GM12878 (cell line): ENCODE results near the gene STK40. TPM values are rescaled to one million over a fixed set of nuclear protein-coding genes. Genes with fewer than 3 reads are reported as not detected.

Experiments used
- ATAC-seq: fragments of 200-7000 bp; cut with Tn5 transposase; 3 replicates; pipeline ENCODE4 v1.9.1; 2020; ENCODE audit warnings: mild to moderate bottlenecking, moderate library complexity
- BruUV-seq: library from RNA; stranded (reverse); fragments of 400-500 nt; replicated peaks from 2 replicates; lab custom pipeline; 2021; lab: Mats Ljungman, UMichigan
- CTCF ChIA-PET: fragments of 300-600 bp; sonication (Branson Sonifier 250); formaldehyde crosslinking; extraction: SDS; loops from one replicate; lab custom pipeline; 2021; ENCODE audit warnings: inconsistent platforms; lab: Yijun Ruan, JAX
- POLR2A ChIA-PET: fragments of 350-600 bp; formaldehyde crosslinking; extraction: SDS; loops from one replicate; lab custom pipeline; 2021; ENCODE audit warnings: inconsistent platforms; lab: Charles Lee
- RAD21 ChIA-PET: fragments of 300-600 bp; sonication (Branson Sonifier 250); formaldehyde crosslinking; loops from one replicate; lab custom pipeline; 2023; ENCODE audit warnings: antibody characterized with exemption; ENCODE audit not compliant: unreplicated experiment; lab: Charles Lee
- SMC1A ChIA-PET: fragments of 300-600 bp; sonication (Branson Sonifier 250); formaldehyde crosslinking; loops from one replicate; lab custom pipeline; 2023; ENCODE audit not compliant: unreplicated experiment, uncharacterized antibody; lab: Charles Lee
- DNase-seq: peaks from one replicate; pipeline ENCODE4 v3.0.0-alpha.2; 2011; ENCODE audit warnings: low read depth, low spot score
- FAIRE-seq: peaks from 3 replicates; lab custom pipeline; 2011; peaks lifted over from hg19 to GRCh38; lab: Jason Lieb, UNC
- H2AFZ ChIP-seq: 2 replicates; pipeline ENCODE4 v1.6.0; 2011; ENCODE audit warnings: low read depth, low read length, control low read depth; ENCODE audit not compliant: control insufficient read depth
- H3K27ac ChIP-seq: 2 replicates; pipeline ENCODE4 v1.5.1; 2011; ENCODE audit warnings: control low read depth; ENCODE audit not compliant: control insufficient read depth, insufficient read depth
- H3K27me3 ChIP-seq, 2 experiments: replicated peaks in 1 of 2; 2 replicates each; pipeline versions ENCODE4 v1.6.0 to v1.6.1; 2011; ENCODE audit warnings: low read length in 1 of 2; ENCODE audit not compliant: control insufficient read depth in 2 of 2, insufficient read depth in 2 of 2
- H3K36me3 ChIP-seq, 2 experiments: 2 replicates each; pipeline ENCODE4 v1.5.1; 2011; ENCODE audit warnings: low read length in 1 of 2; ENCODE audit not compliant: control insufficient read depth in 2 of 2, insufficient read depth in 2 of 2
- H3K4me1 ChIP-seq: 2 replicates; pipeline ENCODE4 v1.6.1; 2011; ENCODE audit warnings: mild to moderate bottlenecking, low read length, moderate library complexity, mixed read lengths; ENCODE audit not compliant: control insufficient read depth, insufficient read depth
- H3K4me2 ChIP-seq: 2 replicates; pipeline ENCODE4 v1.6.0; 2011; ENCODE audit warnings: control low read depth; ENCODE audit not compliant: control insufficient read depth, insufficient read depth
- H3K4me3 ChIP-seq: fragments of 200-600 bp; sonication (generic); 2 replicates; pipeline ENCODE4 v1.5.1; 2016
- H3K79me2 ChIP-seq: 2 replicates; pipeline ENCODE4 v1.6.0; 2011; ENCODE audit warnings: low read length; ENCODE audit not compliant: control insufficient read depth, insufficient read depth
- H3K9ac ChIP-seq: 2 replicates; pipeline ENCODE4 v1.8.0; 2011; ENCODE audit warnings: low read length, control low read depth, mixed read lengths; ENCODE audit not compliant: control insufficient read depth, insufficient read depth
- H3K9me3 ChIP-seq: replicated peaks from 3 replicates; pipeline ENCODE4 v1.5.1; 2011; ENCODE audit warnings: mild to moderate bottlenecking, low read length; ENCODE audit not compliant: control insufficient read depth, insufficient read depth
- H4K20me1 ChIP-seq: 2 replicates; pipeline ENCODE4 v1.6.0; 2011; ENCODE audit not compliant: control insufficient read depth, insufficient read depth
- CHD1 ChIP-seq: IDR thresholded peaks from 2 replicates; pipeline ENCODE4 v1.6.1; 2012; ENCODE audit warnings: low read depth, low read length, improper control_type of control experiment
- CTCF ChIP-seq, 3 experiments: IDR thresholded peaks in 2 of 3; conservative IDR thresholded peaks in 1 of 3; 2 replicates each; pipeline ENCODE4 v1.5.1; 2011; ENCODE audit warnings: low read depth in 3 of 3, low read length in 3 of 3, mild to moderate bottlenecking in 3 of 3, control low read depth in 2 of 3, moderate library complexity in 2 of 3, inconsistent platforms in 1 of 3, mixed read lengths in 1 of 3; ENCODE audit not compliant: control insufficient read depth in 2 of 3, insufficient read depth in 1 of 3; ENCODE audit errors: extremely low read depth in 1 of 3
- E2F8 ChIP-seq: fragments of 450-650 bp; IDR thresholded peaks from 2 replicates; pipeline ENCODE4 v1.6.1; 2018; ENCODE audit warnings: mild to moderate bottlenecking, low read depth, moderate library complexity; ENCODE audit not compliant: partially characterized antibody
- MEF2A ChIP-seq: IDR thresholded peaks from 2 replicates; pipeline ENCODE4 v1.6.1; 2011; ENCODE audit warnings: low read depth, mild to moderate bottlenecking, low read length, moderate library complexity; ENCODE audit not compliant: insufficient read depth
- NFIC ChIP-seq: IDR thresholded peaks from 2 replicates; pipeline ENCODE4 v1.6.1; 2012; ENCODE audit warnings: low read depth, mild to moderate bottlenecking, inconsistent platforms, low read length, moderate library complexity
- NFYA ChIP-seq: IDR thresholded peaks from 2 replicates; pipeline ENCODE4 v1.6.1; 2011; ENCODE audit warnings: low read depth, mild to moderate bottlenecking, low read length, improper control_type of control experiment, borderline replicate concordance
- NRF1 ChIP-seq: conservative IDR thresholded peaks from 2 replicates; pipeline ENCODE4 v1.6.1; 2011; ENCODE audit warnings: mild to moderate bottlenecking, low read depth, low read length, improper control_type of control experiment
- RBBP5 ChIP-seq: fragments of 200-600 bp; sonication (generic); conservative IDR thresholded peaks from 2 replicates; pipeline ENCODE4 v1.6.1; 2016
- SMAD5 ChIP-seq: IDR thresholded peaks from 2 replicates; pipeline ENCODE4 v1.6.1; 2016; ENCODE audit warnings: antibody characterized with exemption, low read depth
- SUZ12 ChIP-seq: fragments of 200-600 bp; sonication (generic); IDR thresholded peaks from one replicate; pipeline ENCODE4 v1.6.1; 2018; ENCODE audit warnings: antibody characterized with exemption, mild to moderate bottlenecking; ENCODE audit not compliant: unreplicated experiment
- ZBTB4 ChIP-seq: fragments of 450-650 bp; formaldehyde crosslinking; IDR thresholded peaks from 2 replicates; pipeline ENCODE4 v1.4.0; 2022; ENCODE audit warnings: mild to moderate bottlenecking, moderate library complexity
- ZNF687 ChIP-seq: fragments of 450-650 bp; IDR thresholded peaks from 2 replicates; pipeline ENCODE4 v1.6.1; 2017; ENCODE audit warnings: mild to moderate bottlenecking, moderate library complexity
- WGBS: methylation state at CpG from one replicate; pipeline ENCODE4 v1.1.6; 2016; ENCODE audit warnings: low lambda C conversion rate; ENCODE audit not compliant: insufficient replicate concordance, insufficient coverage; ENCODE audit errors: missing lambda C conversion rate; 5-methylcytosine and 5-hydroxymethylcytosine counted together
- in situ Hi-C: fragments of 300-500 bp; cut with MboI; formaldehyde crosslinking; loops from 9 replicates; pipeline ENCODE4 v1.14.3; 2018; ENCODE audit warnings: mixed read lengths
- intact Hi-C: fragments of 100-400 bp; cut with micrococcal nuclease; formaldehyde crosslinking; loops from one replicate; pipeline ENCODE4 v1.14.2; 2022; ENCODE audit not compliant: unreplicated experiment
- polyA plus RNA-seq, 11 experiments: library from polyadenylated mRNA; depleted of rRNA in 4 of 11; unstranded in 6 of 11; stranded (reverse) in 5 of 11; fragments of >200 nt; fragmentation: Nextera tagmentation in 4 of 11; fragmentation: Illumina TruSeq in 1 of 11; extraction: Ambion mirVana in 4 of 11; extraction: Trizol in 1 of 11; gene quantifications; 1 replicate in 1 of 11; 2 replicates in 10 of 11; pipeline versions ENCODE4 v1.2.1 to v1.2.3, GENCODE V29; 2011 to 2016; ENCODE audit warnings: inconsistent platforms in 2 of 11, missing spikeins in 2 of 11, low read depth in 1 of 11
- total RNA-seq, 4 experiments: library from RNA; depleted of rRNA in 3 of 4; stranded (reverse); fragments of >200 nt in 3 of 4; fragmentation: Illumina TruSeq in 1 of 4; extraction: Trizol in 1 of 4; gene quantifications; 2 replicates each; pipeline versions ENCODE4 v1.2.1 to v1.2.3, GENCODE V29; 2013 to 2021

The STK40 gene
- total and polyA plus RNA-seq, 10 of the 15 experiments (the other 5 are each of a cell fraction or from before 2014, with no cell fraction given) = 0.27 to 51.0 (median 29.5) TPM

- Histone ChIP-seq H3K27ac (no peak overlapping the region), H3K27me3 (no peaks in the 10 kb centered on the region), H3K4me3 (no peak overlapping the region), H3K4me2 (no peak overlapping the region), H3K9me3 (no peaks in the 10 kb centered on the region), H3K4me1 (peaks cover 16% of the 10 kb centered on the region), H3K36me3 (peaks cover 9 to 22% of the 10 kb centered on the region in 2 experiments), H3K79me2 (no peaks in the 10 kb centered on the region; the same call in none of the 2 replicates), H3K9ac (no peak overlapping the region), H2AFZ (no peak overlapping the region), H4K20me1 (no peaks in the 10 kb centered on the region)
- DNase-seq = no peak
- SMC1A ChIA-PET = interaction anchor here (0.5 to 1.3 kb wide), 2 partner anchors 12 to 313 kb away, joined by 3 to 4 read pairs; no protein-coding TSS in a partner anchor
- intact Hi-C loops (no loop called here), in situ Hi-C loops (no loop called here)
- no peak for ATAC-seq
- RAD21 ChIA-PET = no interaction called here
- 99% methylated on average over 4 of the region's 4 CpGs for WGBS
- CTCF ChIA-PET = no interaction called here
- FAIRE-seq = no peak
- BruUV-seq = no TSS peak
- POLR2A ChIA-PET = interaction anchor here (0.6 to 0.7 kb wide), 2 partner anchors 10 to 110 kb away, joined by 4 to 5 read pairs; no protein-coding TSS in a partner anchor
- TF ChIP-seq NRF1 = no peak
- TF ChIP-seq CHD1 = no peak
- no peak for TF ChIP-seq MEF2A
- TF ChIP-seq RBBP5 = no peak
- TF ChIP-seq CTCF (IDR thresholded peaks at IDR 0.05 in 2 of 3, conservative IDR thresholded peaks at IDR 0.05 in 1 of 3; ENCODE audit: control insufficient read depth in 2 of 3, extremely low read depth in 1 of 3, insufficient read depth in 1 of 3, low read depth in 3 of 3, low read length in 3 of 3) = no peak
- TF ChIP-seq ZNF687 = no peak
- TF ChIP-seq E2F8 = no peak
- TF ChIP-seq SMAD5 = no peak
- TF ChIP-seq SUZ12 = no peak
- TF ChIP-seq ZBTB4 (CRISPR knock-in tag) = no peak
- no peak for TF ChIP-seq NFYA
- no peak for TF ChIP-seq NFIC
These were observed 29.9 kb downstream of the STK40 start for GRCh38 chr1:36355811-36356210.
